HFFc6 (cell line): ENCODE data around the gene KLF11. TPM values are rescaled to one million over a fixed set of nuclear protein-coding genes. Genes with fewer than 3 reads are reported as not detected.

Experiments used
- DNase-seq: peaks from one replicate; pipeline ENCODE4 v3.0.0-alpha.2; 2018
- H3K27ac Mint-ChIP-seq: 2 replicates; pipeline ENCODE4 v1.8.0; 2020; ENCODE audit warnings: mild to moderate bottlenecking, mixed read lengths
- H3K27me3 Mint-ChIP-seq: 2 replicates; pipeline ENCODE4 v1.8.0; 2021; ENCODE audit warnings: mild to moderate bottlenecking, moderate library complexity, mixed read lengths; ENCODE audit not compliant: insufficient read depth
- H3K36me3 Mint-ChIP-seq: 2 replicates; pipeline ENCODE4 v1.8.0; 2021; ENCODE audit warnings: low read depth, mixed read lengths
- H3K4me1 Mint-ChIP-seq: 2 replicates; pipeline ENCODE4 v1.8.0; 2020; ENCODE audit warnings: low read depth, mixed read lengths
- H3K4me3 Mint-ChIP-seq: 2 replicates; pipeline ENCODE4 v1.8.0; 2020; ENCODE audit warnings: mild to moderate bottlenecking, moderate library complexity, mixed read lengths
- H3K9me3 Mint-ChIP-seq: 2 replicates; pipeline ENCODE4 v1.8.0; 2020; ENCODE audit warnings: mild to moderate bottlenecking, mixed read lengths
- CTCF ChIP-seq: fragments of 200-600 bp; sonication (generic); IDR thresholded peaks from 2 replicates; pipeline ENCODE4 v1.5.0; 2021; ENCODE audit warnings: antibody characterized with exemption, mild to moderate bottlenecking
- total RNA-seq, 6 experiments: library from RNA; stranded (reverse); fragmentation: NEBNext Ultra II Directional; extraction: Animal tissue kit (Norgen Biotek cat#: 25700); gene quantifications; 2 replicates in 1 of 6; 3 replicates in 5 of 6; pipeline ENCODE4 v1.2.3, GENCODE V29; 2021

Gene KLF11
- total RNA-seq, 6 experiments from 2014 or later: 2.8 to 3.9 (median 3.6) TPM

- Mint-ChIP-seq H3K36me3 (no peaks in the 10 kb centered on the region), H3K4me1 (peaks cover 12% of the 10 kb centered on the region), H3K4me3 (no peak overlapping the region), H3K27ac (no peak overlapping the region), H3K9me3 (no peaks in the 10 kb centered on the region), H3K27me3 (peaks cover 6% of the 10 kb centered on the region)
- DNase-seq: no peak
- TF ChIP-seq CTCF: no peak
Measured at GRCh38 chr2:10002681-10003080, 40.7 kb upstream of the KLF11 start.

GRCh38 chr2:10003206-10004125, 39.9 kb upstream of the KLF11 start:
- no peak for TF ChIP-seq CTCF
- Mint-ChIP-seq H3K4me3 (no peak overlapping the region), H3K9me3 (no peaks in the 10 kb centered on the region), H3K4me1 (peaks cover 20% of the 10 kb centered on the region), H3K27ac (no peak overlapping the region), H3K36me3 (no peaks in the 10 kb centered on the region), H3K27me3 (peaks cover 6% of the 10 kb centered on the region)
- no peak for DNase-seq

- Mint-ChIP-seq H3K27me3 (peaks cover 6% of the 10 kb centered on the region), H3K36me3 (no peaks in the 10 kb centered on the region), H3K27ac (no peak overlapping the region)
Measured at GRCh38 chr2:10004401-10004800, 38.9 kb upstream of the KLF11 start.

GRCh38 chr2:10004836-10005235, 38.5 kb upstream of the KLF11 start:
- no peak for DNase-seq
- no peak for TF ChIP-seq CTCF
- Mint-ChIP-seq H3K36me3 (no peaks in the 10 kb centered on the region), H3K27ac (no peak overlapping the region), H3K4me1 (peaks cover 24% of the 10 kb centered on the region), H3K27me3 (peaks cover 6% of the 10 kb centered on the region), H3K4me3 (no peak overlapping the region), H3K9me3 (no peaks in the 10 kb centered on the region)

More at GRCh38 chr2:10004401-10004800, 38.9 kb upstream of the KLF11 start:
- DNase-seq: no peak
- Mint-ChIP-seq H3K4me1 (peaks cover 24% of the 10 kb centered on the region), H3K4me3 (no peak overlapping the region), H3K9me3 (no peaks in the 10 kb centered on the region)
- TF ChIP-seq CTCF: no peak

- no peak for TF ChIP-seq CTCF
- H3K27ac Mint-ChIP-seq: no peak overlapping the region
- H3K4me1 Mint-ChIP-seq: peaks cover 24% of the 10 kb centered on the region
- no peaks in the 10 kb centered on the region for H3K36me3 Mint-ChIP-seq
- DNase-seq: no peak
- no peak overlapping the region for H3K4me3 Mint-ChIP-seq
- H3K9me3 Mint-ChIP-seq: no peaks in the 10 kb centered on the region
- H3K27me3 Mint-ChIP-seq: peaks cover 9% of the 10 kb centered on the region
Measured at GRCh38 chr2:10005461-10006235, 37.7 kb upstream of the KLF11 start.
